Neural progenitor cell (in vitro differentiated cells): ENCODE measurements around the gene KIAA0232.

ENCODE experiments used
- CTCF ChIP-seq: fragments of 200-600 bp; sonication (generic); IDR thresholded peaks from 2 replicates; pipeline ENCODE4 v1.5.1; 2017; ENCODE audit warnings: antibody characterized with exemption, mild to moderate bottlenecking
- EZH2phosphoT487 ChIP-seq: fragments of 200-600 bp; sonication (generic); IDR thresholded peaks from 2 replicates; pipeline ENCODE4 v1.6.1; 2017; ENCODE audit warnings: antibody characterized with exemption

- TF ChIP-seq CTCF (no peak), EZH2phosphoT487 (no peak)
Observed at GRCh38 chr4:6746721-6747293, 35.7 kb upstream of the KIAA0232 start.
